ENCODE results near the gene CCDC54. TPM values are rescaled to one million over a fixed set of nuclear protein-coding genes. Genes with fewer than 3 reads are reported as not detected.

Gene CCDC54
- total and polyA plus RNA-seq, 2 of the 8 experiments (the other 6 are each of a cell fraction or from before 2014, with no cell fraction given), result not detected

DNA sequence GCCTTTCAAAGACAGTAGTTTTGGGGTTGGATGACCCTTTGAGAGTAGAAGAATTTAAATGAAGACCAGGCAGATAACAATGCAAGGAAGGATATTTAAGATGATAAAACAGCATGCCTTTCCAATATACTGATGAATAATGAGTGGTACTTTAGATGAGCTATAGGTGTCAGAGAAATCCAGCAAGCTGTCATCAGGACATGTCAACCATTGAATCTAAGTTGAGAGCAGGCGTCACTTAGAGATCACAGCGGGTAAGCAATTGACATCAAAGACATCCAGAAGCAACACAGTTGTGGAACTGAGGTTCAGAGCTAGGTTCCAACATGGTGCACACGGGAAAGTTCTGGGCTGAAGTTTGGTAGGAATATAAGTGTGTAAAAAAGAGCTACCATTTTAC is 25.0 kb downstream of the CCDC54 start (continued):
- TF ChIP-seq, protein P1, sequence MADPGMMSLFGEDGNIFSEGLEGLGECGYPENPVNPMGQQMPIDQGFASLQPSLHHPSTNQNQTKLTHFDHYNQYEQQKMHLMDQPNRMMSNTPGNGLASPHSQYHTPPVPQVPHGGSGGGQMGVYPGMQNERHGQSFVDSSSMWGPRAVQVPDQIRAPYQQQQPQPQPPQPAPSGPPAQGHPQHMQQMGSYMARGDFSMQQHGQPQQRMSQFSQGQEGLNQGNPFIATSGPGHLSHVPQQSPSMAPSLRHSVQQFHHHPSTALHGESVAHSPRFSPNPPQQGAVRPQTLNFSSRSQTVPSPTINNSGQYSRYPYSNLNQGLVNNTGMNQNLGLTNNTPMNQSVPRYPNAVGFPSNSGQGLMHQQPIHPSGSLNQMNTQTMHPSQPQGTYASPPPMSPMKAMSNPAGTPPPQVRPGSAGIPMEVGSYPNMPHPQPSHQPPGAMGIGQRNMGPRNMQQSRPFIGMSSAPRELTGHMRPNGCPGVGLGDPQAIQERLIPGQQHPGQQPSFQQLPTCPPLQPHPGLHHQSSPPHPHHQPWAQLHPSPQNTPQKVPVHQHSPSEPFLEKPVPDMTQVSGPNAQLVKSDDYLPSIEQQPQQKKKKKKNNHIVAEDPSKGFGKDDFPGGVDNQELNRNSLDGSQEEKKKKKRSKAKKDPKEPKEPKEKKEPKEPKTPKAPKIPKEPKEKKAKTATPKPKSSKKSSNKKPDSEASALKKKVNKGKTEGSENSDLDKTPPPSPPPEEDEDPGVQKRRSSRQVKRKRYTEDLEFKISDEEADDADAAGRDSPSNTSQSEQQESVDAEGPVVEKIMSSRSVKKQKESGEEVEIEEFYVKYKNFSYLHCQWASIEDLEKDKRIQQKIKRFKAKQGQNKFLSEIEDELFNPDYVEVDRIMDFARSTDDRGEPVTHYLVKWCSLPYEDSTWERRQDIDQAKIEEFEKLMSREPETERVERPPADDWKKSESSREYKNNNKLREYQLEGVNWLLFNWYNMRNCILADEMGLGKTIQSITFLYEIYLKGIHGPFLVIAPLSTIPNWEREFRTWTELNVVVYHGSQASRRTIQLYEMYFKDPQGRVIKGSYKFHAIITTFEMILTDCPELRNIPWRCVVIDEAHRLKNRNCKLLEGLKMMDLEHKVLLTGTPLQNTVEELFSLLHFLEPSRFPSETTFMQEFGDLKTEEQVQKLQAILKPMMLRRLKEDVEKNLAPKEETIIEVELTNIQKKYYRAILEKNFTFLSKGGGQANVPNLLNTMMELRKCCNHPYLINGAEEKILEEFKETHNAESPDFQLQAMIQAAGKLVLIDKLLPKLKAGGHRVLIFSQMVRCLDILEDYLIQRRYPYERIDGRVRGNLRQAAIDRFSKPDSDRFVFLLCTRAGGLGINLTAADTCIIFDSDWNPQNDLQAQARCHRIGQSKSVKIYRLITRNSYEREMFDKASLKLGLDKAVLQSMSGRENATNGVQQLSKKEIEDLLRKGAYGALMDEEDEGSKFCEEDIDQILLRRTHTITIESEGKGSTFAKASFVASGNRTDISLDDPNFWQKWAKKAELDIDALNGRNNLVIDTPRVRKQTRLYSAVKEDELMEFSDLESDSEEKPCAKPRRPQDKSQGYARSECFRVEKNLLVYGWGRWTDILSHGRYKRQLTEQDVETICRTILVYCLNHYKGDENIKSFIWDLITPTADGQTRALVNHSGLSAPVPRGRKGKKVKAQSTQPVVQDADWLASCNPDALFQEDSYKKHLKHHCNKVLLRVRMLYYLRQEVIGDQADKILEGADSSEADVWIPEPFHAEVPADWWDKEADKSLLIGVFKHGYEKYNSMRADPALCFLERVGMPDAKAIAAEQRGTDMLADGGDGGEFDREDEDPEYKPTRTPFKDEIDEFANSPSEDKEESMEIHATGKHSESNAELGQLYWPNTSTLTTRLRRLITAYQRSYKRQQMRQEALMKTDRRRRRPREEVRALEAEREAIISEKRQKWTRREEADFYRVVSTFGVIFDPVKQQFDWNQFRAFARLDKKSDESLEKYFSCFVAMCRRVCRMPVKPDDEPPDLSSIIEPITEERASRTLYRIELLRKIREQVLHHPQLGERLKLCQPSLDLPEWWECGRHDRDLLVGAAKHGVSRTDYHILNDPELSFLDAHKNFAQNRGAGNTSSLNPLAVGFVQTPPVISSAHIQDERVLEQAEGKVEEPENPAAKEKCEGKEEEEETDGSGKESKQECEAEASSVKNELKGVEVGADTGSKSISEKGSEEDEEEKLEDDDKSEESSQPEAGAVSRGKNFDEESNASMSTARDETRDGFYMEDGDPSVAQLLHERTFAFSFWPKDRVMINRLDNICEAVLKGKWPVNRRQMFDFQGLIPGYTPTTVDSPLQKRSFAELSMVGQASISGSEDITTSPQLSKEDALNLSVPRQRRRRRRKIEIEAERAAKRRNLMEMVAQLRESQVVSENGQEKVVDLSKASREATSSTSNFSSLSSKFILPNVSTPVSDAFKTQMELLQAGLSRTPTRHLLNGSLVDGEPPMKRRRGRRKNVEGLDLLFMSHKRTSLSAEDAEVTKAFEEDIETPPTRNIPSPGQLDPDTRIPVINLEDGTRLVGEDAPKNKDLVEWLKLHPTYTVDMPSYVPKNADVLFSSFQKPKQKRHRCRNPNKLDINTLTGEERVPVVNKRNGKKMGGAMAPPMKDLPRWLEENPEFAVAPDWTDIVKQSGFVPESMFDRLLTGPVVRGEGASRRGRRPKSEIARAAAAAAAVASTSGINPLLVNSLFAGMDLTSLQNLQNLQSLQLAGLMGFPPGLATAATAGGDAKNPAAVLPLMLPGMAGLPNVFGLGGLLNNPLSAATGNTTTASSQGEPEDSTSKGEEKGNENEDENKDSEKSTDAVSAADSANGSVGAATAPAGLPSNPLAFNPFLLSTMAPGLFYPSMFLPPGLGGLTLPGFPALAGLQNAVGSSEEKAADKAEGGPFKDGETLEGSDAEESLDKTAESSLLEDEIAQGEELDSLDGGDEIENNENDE (IDR thresholded peaks at IDR 0.05; ENCODE audit: insufficient replicate concordance, low read length), result no peak
- TF ChIP-seq SIRT6 (IDR thresholded peaks at IDR 0.05; ENCODE audit: low read length), result no peak
- no peak for TF ChIP-seq RNF2 (IDR thresholded peaks at IDR 0.05; ENCODE audit: borderline replicate concordance, low read depth, low read length, missing control alignments, poor library complexity, severe bottlenecking)
- no peak for TF ChIP-seq HDAC2 (IDR thresholded peaks at IDR 0.05; ENCODE audit: borderline replicate concordance in 1 of 2, low read depth in 2 of 2, low read length in 2 of 2)
- TF ChIP-seq CTBP2 (IDR thresholded peaks at IDR 0.05; ENCODE audit: borderline replicate concordance, insufficient read depth, insufficient read length, low read length), result no peak
- TF ChIP-seq FOSL1 (IDR thresholded peaks at IDR 0.05; ENCODE audit: insufficient read depth, low read depth, low read length), result no peak
- TF ChIP-seq SAP30 (IDR thresholded peaks at IDR 0.05; ENCODE audit: insufficient read depth, insufficient replicate concordance, low read length), result no peak
- no peak for TF ChIP-seq CHD1 (IDR thresholded peaks at IDR 0.05; ENCODE audit: low read depth, low read length)
- TF ChIP-seq POLR2A (IDR thresholded peaks at IDR 0.05; ENCODE audit: control extremely low read depth in 1 of 2, low read depth in 2 of 2, low read length in 2 of 2), result no peak
- no peak for TF ChIP-seq SRF (IDR thresholded peaks at IDR 0.05; ENCODE audit: low read depth, low read length)
- no peak for TF ChIP-seq MAX (IDR thresholded peaks at IDR 0.05)
